Osteoblast (primary cell): ENCODE measurements around the gene MEOX1. TPM values are rescaled to one million over a fixed set of nuclear protein-coding genes. Genes with fewer than 3 reads are reported as not detected.

Experiments
- DNase-seq: peaks from one replicate; pipeline ENCODE4 v3.0.0; 2011; ENCODE audit warnings: low spot score, mixed read lengths; ENCODE audit not compliant: insufficient read length; ENCODE audit errors: missing footprints
- H2AFZ ChIP-seq: 2 replicates; pipeline ENCODE4 v1.6.0; 2011; ENCODE audit warnings: mild to moderate bottlenecking, low read length
- H3K27ac ChIP-seq: 2 replicates; pipeline ENCODE4 v1.5.1; 2011; ENCODE audit warnings: mild to moderate bottlenecking, low read depth, low read length, moderate library complexity
- H3K27me3 ChIP-seq: 2 replicates; pipeline ENCODE4 v1.6.0; 2012; ENCODE audit warnings: mild to moderate bottlenecking, control low read depth, inconsistent platforms, low read length, moderate library complexity; ENCODE audit not compliant: insufficient read depth
- H3K36me3 ChIP-seq: 2 replicates; pipeline ENCODE4 v1.5.1; 2011; ENCODE audit warnings: mild to moderate bottlenecking, low read length, control low read depth, moderate library complexity; ENCODE audit not compliant: insufficient read depth
- H3K4me1 ChIP-seq: 2 replicates; pipeline ENCODE4 v1.5.1; 2011; ENCODE audit warnings: mild to moderate bottlenecking, low read length, control low read depth, moderate library complexity; ENCODE audit not compliant: insufficient read depth
- H3K4me2 ChIP-seq: 2 replicates; pipeline ENCODE4 v1.6.0; 2011; ENCODE audit warnings: mild to moderate bottlenecking, low read length; ENCODE audit not compliant: insufficient read depth
- H3K4me3 ChIP-seq: fragments of 200-600 bp; sonication (generic); 3 replicates; pipeline ENCODE4 v1.5.1; 2012; ENCODE audit warnings: mild to moderate bottlenecking, low read length, inconsistent platforms; ENCODE audit not compliant: insufficient read depth
- H3K79me2 ChIP-seq: 2 replicates; pipeline ENCODE4 v1.6.0; 2012; ENCODE audit warnings: mild to moderate bottlenecking, low read length, control low read depth, inconsistent platforms; ENCODE audit not compliant: insufficient read depth
- H3K9me3 ChIP-seq: 2 replicates; pipeline ENCODE4 v1.5.1; 2011; ENCODE audit warnings: low read depth, low read length, control low read depth
- H4K20me1 ChIP-seq: 2 replicates; pipeline ENCODE4 v1.6.0; 2012; ENCODE audit warnings: mild to moderate bottlenecking, low read length, control low read depth; ENCODE audit not compliant: insufficient read depth
- total RNA-seq: library from RNA; depleted of rRNA; stranded (reverse); fragments of >200 nt; gene quantifications from 2 replicates; pipeline ENCODE4 v1.2.3, GENCODE V29; 2012
- TF ChIP-seq, protein P1 (sequence below): IDR thresholded peaks from 2 replicates; pipeline ENCODE4 v1.5.1; 2011; ENCODE audit warnings: mild to moderate bottlenecking, low read depth, low read length, moderate library complexity; ENCODE audit errors: extremely low read depth

MEOX1 gene
- total RNA-seq, 1 donor, result under 0.01 TPM

DNA sequence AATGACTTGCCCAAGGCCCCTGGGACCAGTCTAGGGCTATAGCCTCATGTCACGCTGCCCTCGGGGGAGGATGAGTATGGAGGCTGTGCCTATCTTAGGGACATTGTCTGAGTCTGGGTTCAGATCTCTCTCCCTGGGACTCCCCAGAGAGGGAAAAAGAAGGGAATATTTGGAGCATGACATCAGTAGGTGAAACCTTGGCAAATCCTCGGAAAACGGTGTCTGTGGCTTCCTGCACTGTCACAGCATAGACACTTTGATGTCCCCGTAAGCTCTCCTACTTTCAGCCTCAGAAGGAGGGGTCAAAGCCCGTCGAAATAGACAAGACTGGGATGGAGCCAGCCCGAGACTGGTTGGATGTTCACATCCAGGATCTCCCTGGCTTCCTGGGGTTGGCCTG lies 11.3 kb downstream of the MEOX1 start:
- Histone ChIP-seq H2AFZ (no peak overlapping the region), H3K27me3 (peaks cover 4% of the 10 kb centered on the region), H3K4me1 (no peaks in the 10 kb centered on the region), H3K27ac (no peak overlapping the region), H3K4me2 (no peak overlapping the region), H3K4me3 (no peak overlapping the region), H3K79me2 (no peaks in the 10 kb centered on the region), H4K20me1 (no peaks in the 10 kb centered on the region), H3K36me3 (no peaks in the 10 kb centered on the region), H3K9me3 (no peaks in the 10 kb centered on the region)
- TF ChIP-seq, protein P1, sequence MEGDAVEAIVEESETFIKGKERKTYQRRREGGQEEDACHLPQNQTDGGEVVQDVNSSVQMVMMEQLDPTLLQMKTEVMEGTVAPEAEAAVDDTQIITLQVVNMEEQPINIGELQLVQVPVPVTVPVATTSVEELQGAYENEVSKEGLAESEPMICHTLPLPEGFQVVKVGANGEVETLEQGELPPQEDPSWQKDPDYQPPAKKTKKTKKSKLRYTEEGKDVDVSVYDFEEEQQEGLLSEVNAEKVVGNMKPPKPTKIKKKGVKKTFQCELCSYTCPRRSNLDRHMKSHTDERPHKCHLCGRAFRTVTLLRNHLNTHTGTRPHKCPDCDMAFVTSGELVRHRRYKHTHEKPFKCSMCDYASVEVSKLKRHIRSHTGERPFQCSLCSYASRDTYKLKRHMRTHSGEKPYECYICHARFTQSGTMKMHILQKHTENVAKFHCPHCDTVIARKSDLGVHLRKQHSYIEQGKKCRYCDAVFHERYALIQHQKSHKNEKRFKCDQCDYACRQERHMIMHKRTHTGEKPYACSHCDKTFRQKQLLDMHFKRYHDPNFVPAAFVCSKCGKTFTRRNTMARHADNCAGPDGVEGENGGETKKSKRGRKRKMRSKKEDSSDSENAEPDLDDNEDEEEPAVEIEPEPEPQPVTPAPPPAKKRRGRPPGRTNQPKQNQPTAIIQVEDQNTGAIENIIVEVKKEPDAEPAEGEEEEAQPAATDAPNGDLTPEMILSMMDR, result no peak
- no peak for DNase-seq

DNA sequence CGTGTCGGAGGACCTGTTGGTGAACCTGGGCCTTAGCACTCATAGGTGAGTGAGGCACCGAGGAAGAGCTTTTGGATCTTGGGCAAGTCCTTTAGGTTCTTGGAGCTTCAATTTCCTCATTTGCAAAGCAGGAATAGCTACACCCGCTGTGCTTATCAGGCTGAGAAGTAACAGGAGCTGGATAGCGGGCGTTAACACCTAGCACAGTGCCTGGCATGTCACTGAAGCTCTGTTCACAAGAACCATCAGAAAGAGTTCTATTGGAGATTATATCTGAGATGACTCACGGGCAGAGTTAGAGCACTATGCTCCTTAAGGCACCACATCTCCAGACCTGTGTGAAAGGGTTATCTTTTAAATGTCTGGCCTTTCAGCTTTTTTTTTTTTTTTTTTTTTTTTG lies 12.8 kb downstream of the MEOX1 start:
- H3K27ac ChIP-seq, result no peak overlapping the region
- TF ChIP-seq, protein P1, result no peak
- H3K4me3 ChIP-seq, result no peak overlapping the region
- no peak for DNase-seq
- H3K36me3 ChIP-seq, result no peaks in the 10 kb centered on the region
- no peak overlapping the region for H2AFZ ChIP-seq
- H3K4me1 ChIP-seq, result no peaks in the 10 kb centered on the region
- peaks cover 4% of the 10 kb centered on the region for H3K27me3 ChIP-seq
- no peaks in the 10 kb centered on the region for H3K9me3 ChIP-seq
- no peaks in the 10 kb centered on the region for H3K79me2 ChIP-seq
- H3K4me2 ChIP-seq, result no peak overlapping the region
- H4K20me1 ChIP-seq, result no peaks in the 10 kb centered on the region

DNA sequence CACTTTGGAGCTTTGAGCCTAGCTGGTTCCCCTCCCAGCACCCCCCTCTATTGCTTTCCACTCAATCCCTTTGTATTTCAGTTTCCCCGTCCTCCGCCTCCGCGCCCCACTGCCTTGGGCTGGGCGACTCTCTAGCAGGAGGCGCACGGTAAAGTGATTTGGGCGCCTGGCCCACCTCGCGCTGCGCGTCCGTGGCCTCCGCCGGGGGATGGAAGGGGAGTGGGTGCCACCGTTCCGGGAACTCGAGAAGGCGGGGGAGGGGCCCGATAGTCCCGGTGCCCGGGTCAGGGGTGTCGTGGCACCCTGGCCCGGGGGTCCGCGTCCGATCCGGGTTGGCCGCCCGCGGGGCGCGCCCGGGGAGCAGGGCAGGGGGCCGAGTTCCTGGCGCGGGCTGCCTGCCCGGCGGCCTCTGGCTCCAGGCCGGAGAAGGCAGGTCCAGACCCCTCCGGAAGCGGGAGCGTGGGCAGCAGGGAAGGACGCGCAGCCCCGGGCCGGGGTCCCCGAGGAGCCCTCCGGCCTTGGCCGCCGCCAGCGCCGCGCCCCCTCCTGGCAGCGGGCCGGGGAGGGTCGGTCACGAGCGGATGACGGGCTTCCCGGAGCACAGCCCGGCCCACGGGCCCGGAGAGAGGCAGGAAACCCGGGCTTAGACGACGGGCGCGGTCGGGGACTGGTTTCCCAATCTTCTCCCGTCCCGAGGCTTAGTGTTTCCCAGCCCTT lies 15.8 kb downstream of the MEOX1 start:
- no peak overlapping the region for H3K27ac ChIP-seq
- DNase-seq, result peak; percentile 96

DNA sequence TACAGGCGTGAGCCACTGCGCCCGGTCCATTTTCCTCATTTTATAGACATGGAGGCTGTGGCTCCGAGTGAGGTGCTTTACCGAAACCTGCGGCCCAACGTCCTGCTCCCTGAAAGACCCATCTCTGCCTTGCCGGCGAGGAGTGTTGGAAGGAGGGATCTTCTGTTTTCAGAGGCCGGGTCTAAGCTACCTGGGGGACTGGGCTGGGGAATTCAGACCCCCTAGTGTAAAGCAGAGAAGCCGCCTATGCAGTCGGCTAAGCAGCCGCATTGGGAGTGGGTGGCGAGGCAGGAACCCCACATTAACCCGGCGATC lies 16.3 kb downstream of the MEOX1 start:
- TF ChIP-seq, protein P1, result no peak
- Histone ChIP-seq H3K27ac (no peak overlapping the region), H3K9me3 (no peaks in the 10 kb centered on the region), H3K79me2 (no peaks in the 10 kb centered on the region), H3K27me3 (peaks cover 8% of the 10 kb centered on the region), H3K36me3 (no peaks in the 10 kb centered on the region), H4K20me1 (no peaks in the 10 kb centered on the region), H2AFZ (no peak overlapping the region), H3K4me1 (no peaks in the 10 kb centered on the region), H3K4me2 (peak overlapping the region; percentile 73), H3K4me3 (no peak overlapping the region)
- DNase-seq, result no peak

More for the DNA sequence above, 15.8 kb downstream of the MEOX1 start:
- TF ChIP-seq, protein P1, result no peak
- Histone ChIP-seq H3K4me2 (peak overlapping the region; percentile 73), H2AFZ (peak overlapping the region; percentile 72), H3K79me2 (no peaks in the 10 kb centered on the region), H3K27me3 (peaks cover 8% of the 10 kb centered on the region), H3K4me3 (peak overlapping the region; percentile 65), H3K9me3 (no peaks in the 10 kb centered on the region), H3K36me3 (no peaks in the 10 kb centered on the region), H4K20me1 (no peaks in the 10 kb centered on the region), H3K4me1 (no peaks in the 10 kb centered on the region)
